ENCODE results near the gene STAT5B.

DNA sequence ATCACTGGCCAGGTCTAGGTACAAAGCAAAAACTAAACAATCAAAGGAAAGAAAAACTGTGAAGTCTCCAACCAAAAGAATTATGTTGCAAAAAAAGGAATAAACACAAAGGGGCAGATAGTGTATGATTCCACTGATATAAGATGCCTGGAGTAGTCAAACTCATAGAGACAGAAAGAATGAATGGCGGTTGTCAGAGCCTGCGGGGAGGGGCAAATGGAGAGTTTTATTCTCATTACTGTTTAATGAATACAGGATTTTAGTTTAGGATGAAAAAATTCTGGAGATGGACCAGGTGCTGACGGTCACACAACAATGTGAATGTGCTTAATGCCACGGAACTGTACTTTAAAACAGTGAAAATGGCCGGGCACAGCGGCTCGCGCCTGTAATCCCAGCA, 20.7 kb downstream of the STAT5B start:
- TF ChIP-seq RXRA (IDR thresholded peaks at IDR 0.05; ENCODE audit: insufficient read depth, low read depth, low read length): no peak
- no peak for TF ChIP-seq POLR2A (IDR thresholded peaks at IDR 0.05; ENCODE audit: control extremely low read depth in 1 of 2, low read depth in 2 of 2, low read length in 2 of 2)
- TF ChIP-seq NRF1 (IDR thresholded peaks at IDR 0.05; ENCODE audit: low read depth, low read length): no peak
- no peak for TF ChIP-seq SIN3A (conservative IDR thresholded peaks at IDR 0.05 in 1 of 2, IDR thresholded peaks at IDR 0.05 in 1 of 2; ENCODE audit: low read depth in 1 of 2, low read length in 2 of 2)
- TF ChIP-seq JUND (IDR thresholded peaks at IDR 0.05; ENCODE audit: low read length): no peak
- no peak for TF ChIP-seq PHF8 (conservative IDR thresholded peaks at IDR 0.05; ENCODE audit: low read depth, low read length)
- TF ChIP-seq CBX8 (IDR thresholded peaks at IDR 0.05; ENCODE audit: borderline replicate concordance, low read depth, low read length): no peak
- TF ChIP-seq EGR1 (IDR thresholded peaks at IDR 0.05; ENCODE audit: borderline replicate concordance, low read depth, low read length): no peak
- TF ChIP-seq SUZ12 (IDR thresholded peaks at IDR 0.05; ENCODE audit: low read length): no peak
- TF ChIP-seq, protein P1, sequence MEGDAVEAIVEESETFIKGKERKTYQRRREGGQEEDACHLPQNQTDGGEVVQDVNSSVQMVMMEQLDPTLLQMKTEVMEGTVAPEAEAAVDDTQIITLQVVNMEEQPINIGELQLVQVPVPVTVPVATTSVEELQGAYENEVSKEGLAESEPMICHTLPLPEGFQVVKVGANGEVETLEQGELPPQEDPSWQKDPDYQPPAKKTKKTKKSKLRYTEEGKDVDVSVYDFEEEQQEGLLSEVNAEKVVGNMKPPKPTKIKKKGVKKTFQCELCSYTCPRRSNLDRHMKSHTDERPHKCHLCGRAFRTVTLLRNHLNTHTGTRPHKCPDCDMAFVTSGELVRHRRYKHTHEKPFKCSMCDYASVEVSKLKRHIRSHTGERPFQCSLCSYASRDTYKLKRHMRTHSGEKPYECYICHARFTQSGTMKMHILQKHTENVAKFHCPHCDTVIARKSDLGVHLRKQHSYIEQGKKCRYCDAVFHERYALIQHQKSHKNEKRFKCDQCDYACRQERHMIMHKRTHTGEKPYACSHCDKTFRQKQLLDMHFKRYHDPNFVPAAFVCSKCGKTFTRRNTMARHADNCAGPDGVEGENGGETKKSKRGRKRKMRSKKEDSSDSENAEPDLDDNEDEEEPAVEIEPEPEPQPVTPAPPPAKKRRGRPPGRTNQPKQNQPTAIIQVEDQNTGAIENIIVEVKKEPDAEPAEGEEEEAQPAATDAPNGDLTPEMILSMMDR (IDR thresholded peaks at IDR 0.05; ENCODE audit: control extremely low read depth in 1 of 3, insufficient read depth in 1 of 3, low read depth in 1 of 3, low read length in 3 of 3): no peak

Data from H1 (cell line).